Retina (tissue), 1 donor: ENCODE results near the gene COMP.

Experiments used
- DNase-seq: peaks from one replicate; pipeline ENCODE4 v3.0.0-alpha.2; 2016

COMP gene

DNA sequence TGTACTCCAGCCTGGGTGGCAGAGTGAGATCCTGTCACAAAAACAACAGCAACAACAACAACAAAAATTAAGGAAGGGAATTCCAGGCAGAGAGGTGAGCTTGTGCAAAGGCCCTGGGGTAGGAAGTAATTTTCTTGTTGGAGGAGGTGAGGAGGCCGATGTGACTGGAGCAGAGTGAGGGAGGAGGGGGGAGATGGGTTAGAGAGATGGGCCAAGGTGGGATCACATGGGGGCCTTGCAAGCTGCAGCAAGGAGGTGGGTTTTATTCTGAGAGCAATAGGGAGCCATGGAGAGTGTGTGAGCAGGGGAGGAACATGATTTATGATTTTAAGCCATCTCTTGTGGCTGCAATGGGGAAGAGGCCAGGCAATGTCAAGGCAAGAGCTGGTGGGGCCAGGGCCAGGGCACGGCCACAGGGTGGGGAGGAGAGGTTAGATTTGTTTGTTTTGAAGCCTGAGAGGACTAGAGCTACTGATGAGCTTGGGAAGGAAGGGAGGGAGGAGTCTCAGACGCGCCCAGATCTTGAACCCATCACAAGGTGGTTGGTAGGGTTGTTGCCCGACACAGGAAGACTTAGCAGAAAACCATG lies 12.5 kb upstream of the COMP start:
- DNase-seq, result no peak

DNA sequence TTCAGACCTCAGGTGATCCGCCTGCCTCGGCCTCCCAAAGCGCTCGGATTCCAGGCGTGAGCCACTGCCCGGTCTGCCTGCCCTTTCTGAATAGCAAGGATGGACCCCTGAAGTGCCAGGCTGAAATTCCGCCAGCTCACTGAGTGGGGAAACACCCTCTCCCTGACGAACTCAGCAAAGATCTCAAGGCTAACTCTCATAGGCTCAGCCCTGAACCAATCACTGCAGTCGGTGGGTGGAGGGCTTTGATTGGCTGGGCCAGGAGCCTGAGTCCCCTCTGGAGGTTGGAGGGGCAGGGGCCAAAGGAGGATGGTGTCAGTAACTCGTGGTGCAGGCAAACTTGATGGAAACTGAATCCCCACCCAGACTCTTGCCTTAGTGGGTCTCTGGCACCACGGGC lies 11.2 kb upstream of the COMP start:
- DNase-seq, result no peak

- DNase-seq, result no peak
Measured at GRCh38 chr19:18800636-18801035, 9.5 kb upstream of the COMP start.

GRCh38 chr19:18800079-18800478 lies 9.0 kb upstream of the COMP start:
- DNase-seq, result no peak

- no peak for DNase-seq
Measured at GRCh38 chr19:18799389-18799970, 8.4 kb upstream of the COMP start.

DNA sequence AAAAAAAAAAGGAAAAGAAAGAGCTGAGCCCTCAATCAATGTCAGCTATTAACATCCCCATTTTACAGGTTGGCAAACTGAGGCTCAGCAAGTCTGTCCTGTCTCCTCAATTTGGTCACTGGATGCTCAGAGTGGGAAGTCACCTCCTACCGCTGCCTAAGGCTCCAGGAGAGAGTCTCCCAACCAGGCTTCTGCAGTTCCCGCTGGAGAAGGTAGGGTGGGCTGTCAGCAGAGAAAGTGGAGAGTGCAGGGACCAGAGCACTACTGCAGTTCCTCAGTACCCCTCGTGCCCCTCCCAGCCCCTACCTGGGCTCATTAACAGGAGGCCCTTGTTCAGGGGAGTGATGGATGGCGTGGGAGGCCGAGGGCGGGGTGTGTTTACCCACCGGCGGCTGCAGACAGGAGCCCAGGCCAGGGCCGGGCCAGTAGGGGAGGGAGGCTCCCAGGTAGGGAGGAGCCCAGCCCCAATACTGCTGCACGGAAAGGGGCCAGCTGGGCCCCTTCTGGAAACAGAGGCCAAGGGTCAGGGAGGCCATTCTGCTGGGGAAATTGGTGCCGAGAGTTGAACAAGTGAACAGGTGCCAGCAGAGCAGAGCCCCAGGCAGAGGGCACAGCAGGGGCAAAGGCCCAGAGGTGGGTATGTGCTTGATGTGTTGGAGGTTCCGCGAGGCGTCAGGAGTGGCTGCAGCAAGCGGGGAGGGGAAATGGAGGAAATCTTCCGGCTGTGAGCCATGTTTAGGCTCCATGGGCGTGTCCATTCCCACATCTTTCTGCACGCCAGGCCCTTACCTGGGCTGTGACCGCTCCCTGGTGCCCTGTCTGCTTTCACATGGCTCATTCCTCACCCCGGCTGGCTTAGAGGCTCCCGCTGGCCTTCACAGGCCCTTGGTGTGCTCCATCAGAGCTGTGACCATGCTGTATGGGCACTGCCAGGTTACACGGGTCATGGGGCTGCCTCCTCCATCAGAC lies 7.6 kb upstream of the COMP start:
- DNase-seq, result no peak

DNA sequence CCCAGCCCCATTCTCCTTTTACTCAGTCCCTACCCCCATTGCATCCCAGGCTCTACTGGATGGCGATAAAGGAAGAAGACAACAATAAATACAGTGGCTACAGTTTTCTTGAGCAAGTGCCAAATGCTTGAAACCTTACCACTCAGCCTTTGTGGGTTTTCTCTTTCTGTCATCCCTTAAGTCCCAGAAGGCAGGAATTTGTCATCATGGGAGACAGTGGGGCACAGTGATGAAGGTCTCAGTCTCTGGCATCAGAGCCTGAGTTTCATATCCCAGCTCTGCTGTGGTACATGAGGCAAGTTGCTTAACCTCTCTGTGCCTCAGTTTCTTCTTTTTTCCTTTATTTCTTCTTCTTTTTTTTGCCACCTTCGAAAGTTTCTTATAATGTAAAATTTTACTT lies 5.1 kb upstream of the COMP start:
- no peak for DNase-seq

DNA sequence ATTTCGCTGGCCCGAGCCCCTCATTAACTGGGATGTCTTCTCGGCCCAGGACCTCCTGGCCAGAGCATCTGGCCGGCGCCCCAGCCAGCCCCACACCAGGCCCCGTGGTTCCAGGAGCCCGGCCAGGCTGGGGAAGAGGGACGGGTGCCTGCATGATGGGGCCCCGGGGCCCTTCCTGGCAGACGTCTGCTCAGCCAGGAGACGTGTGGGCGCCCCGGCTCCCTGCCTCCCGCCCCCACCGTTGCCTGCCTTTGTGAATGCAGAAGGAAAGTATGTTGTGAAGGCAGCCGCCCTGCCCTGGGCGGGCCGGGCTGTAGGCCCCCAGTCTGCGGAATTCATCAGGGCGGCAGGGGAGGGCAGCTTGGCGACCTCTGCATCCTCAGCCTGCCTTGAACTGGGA lies 4.4 kb upstream of the COMP start:
- DNase-seq, result no peak

DNA sequence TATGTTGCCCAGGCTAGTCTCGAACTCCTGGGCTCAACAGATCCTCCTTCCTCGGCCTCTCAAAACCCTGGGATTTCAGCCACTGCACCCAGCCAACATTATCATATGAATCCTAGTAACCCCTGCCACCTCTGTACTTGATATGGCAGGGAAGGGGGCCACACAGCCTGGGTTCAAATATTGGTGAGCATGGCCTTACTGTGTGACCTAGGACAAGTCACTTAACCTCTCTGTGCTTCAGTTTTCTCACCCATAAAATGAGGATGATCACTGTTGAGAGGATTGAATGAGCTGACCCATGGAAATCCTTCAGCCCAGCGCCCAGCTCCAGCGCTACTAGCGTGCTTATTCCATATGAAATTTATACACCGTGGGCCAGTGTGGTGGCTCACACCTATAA lies 3.6 kb upstream of the COMP start:
- no peak for DNase-seq

GRCh38 chr19:18794029-18794313 lies 2.9 kb upstream of the COMP start:
- no peak for DNase-seq

- DNase-seq, result no peak
Measured at GRCh38 chr19:18793144-18794028, 2.3 kb upstream of the COMP start.

- no peak for DNase-seq
Measured at GRCh38 chr19:18792661-18793060, 1.6 kb upstream of the COMP start.

DNA sequence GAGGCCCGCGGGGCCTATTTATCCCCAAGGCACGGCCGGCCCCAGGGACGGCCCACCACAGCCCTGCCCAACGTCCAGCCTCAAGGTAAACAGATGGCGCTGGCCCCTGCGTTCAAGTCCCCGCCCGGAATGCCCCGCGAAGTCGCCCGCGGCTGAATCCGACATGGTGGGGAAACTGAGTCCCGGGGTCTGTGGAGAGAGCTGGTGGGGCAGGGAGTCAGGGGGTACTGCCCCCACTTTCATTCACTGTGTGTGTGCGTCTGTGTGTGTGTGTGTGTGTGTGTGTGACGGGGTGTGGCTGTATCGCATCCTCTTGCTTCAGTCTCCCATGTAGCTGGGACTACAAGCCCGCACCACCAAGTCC lies 192 bp upstream of the COMP start:
- no peak for DNase-seq

GRCh38 chr19:18789883-18790565 lies 1.1 kb downstream of the COMP start:
- no peak for DNase-seq

- no peak for DNase-seq
Measured at GRCh38 chr19:18789422-18789869, 1.7 kb downstream of the COMP start.

- peak; percentile 32 for DNase-seq
Measured at GRCh38 chr19:18788529-18789421, 2.3 kb downstream of the COMP start.

DNA sequence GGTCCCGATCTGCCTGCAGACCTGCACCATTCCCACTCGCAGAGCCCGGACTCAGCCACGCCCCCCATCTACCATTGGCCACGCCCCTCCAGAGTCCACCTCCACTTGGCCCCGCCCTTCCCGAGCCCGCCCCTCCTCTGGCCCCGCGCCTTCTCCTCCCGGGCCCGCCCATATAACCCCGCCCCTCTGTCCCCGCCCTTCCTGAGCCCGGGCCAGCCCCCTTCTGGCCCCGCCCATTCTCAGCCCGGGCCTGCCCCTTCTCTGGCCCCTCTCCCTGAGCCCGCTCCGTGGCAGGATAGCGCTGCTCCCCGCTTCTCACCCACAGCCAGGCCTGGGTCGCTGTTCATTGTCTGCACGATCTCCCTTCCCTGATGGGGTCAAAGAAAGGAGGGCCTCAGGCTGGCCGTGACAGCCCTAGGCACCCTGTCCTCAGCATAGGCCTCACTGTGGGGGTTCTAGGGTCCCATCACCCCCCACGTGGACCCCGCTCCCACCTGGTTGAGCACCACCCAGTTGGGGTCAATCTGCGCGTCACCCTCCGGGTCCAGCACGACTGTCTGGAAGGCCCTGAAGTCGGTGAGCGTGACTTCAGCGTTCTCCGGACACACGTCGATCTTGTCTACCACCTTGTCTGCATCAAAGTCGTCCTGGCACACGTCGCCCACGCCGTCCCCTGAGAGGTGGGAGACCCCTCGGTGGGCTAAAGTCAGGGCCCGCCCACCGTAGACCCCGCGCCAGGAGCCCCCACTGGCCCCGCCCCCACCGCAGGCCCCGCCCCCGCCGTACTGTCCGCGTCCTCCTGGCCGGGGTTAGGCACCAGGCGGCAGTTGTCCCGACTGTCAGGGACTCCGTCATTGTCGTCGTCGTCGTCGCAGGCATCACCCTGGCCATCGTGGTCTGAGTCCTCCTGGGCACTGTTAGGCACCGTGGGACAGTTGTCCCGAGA lies 5.7 kb downstream of the COMP start:
- DNase-seq, result peak; percentile 70

DNA sequence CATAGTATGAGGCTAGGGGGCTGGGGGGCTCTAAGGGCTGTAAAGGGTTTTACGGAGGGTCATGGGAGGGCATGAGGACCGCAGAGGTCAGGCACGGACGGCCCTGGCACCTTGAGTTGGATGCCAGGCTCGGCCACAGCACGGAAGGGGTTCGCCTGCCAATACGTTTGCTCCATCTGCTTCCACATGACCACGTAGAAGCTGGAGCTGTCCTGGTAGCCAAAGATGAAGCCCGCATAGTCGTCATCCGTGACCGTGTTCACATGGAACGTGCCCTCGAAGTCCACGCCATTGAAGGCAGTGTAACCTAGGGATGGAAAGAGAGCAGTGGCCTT lies 6.4 kb downstream of the COMP start:
- no peak for DNase-seq

GRCh38 chr19:18783958-18784785 lies 6.9 kb downstream of the COMP start:
- no peak for DNase-seq
